ENCODE data around the gene KIFBP. TPM values are rescaled to one million over a fixed set of nuclear protein-coding genes. Genes with fewer than 3 reads are reported as not detected.

The KIFBP gene
- total RNA-seq, 4 donors from 2014 or later = 33.7 to 65.4 (median 48.8) TPM

- H3K27ac ChIP-seq = peak overlapping the region in 1 of 4 donors; percentile 57
Observed at GRCh38 chr10:69047111-69047832, 58.7 kb downstream of the KIFBP start.

GRCh38 chr10:69048103-69048502, 59.5 kb downstream of the KIFBP start:
- peak; percentile 66 for ATAC-seq
- Histone ChIP-seq H3K27me3 (no peaks in the 10 kb centered on the region), H3K9me3 (no peaks in the 10 kb centered on the region), H3K4me3 (no peak overlapping the region), H3K36me3 (no peaks in the 10 kb centered on the region), H3K4me1 (no peaks in the 10 kb centered on the region), H3K27ac (peak overlapping the region in 2 of 4 donors; percentile 7 to 71)
- WGBS, 2 donors (ENCODE audit: low coverage in 1 of 2) = 53% methylated on average over 2 to 7 of the region's 8 CpGs
- TF ChIP-seq CTCF (IDR thresholded peaks at IDR 0.05) (no peak), POLR2AphosphoS5 (IDR thresholded peaks at IDR 0.05) (no peak), EP300 (IDR thresholded peaks at IDR 0.05) (no peak), POLR2A (IDR thresholded peaks at IDR 0.05) (no peak)

More at GRCh38 chr10:69047111-69047832, 58.7 kb downstream of the KIFBP start:
- no peaks in the 10 kb centered on the region for H3K36me3 ChIP-seq
- no peaks in the 10 kb centered on the region for H3K9me3 ChIP-seq
- TF ChIP-seq CTCF (IDR thresholded peaks at IDR 0.05) (no peak), EP300 (IDR thresholded peaks at IDR 0.05) (no peak), POLR2AphosphoS5 (IDR thresholded peaks at IDR 0.05) (no peak), POLR2A (IDR thresholded peaks at IDR 0.05) (no peak)
- H3K4me3 ChIP-seq = no peak overlapping the region
- no peak for ATAC-seq
- H3K27me3 ChIP-seq = no peaks in the 10 kb centered on the region
- WGBS, 2 donors (ENCODE audit: low coverage in 1 of 2) = 63 to 71% methylated on average over 2 to 4 of the region's 4 CpGs
- H3K4me1 ChIP-seq = no peaks in the 10 kb centered on the region

GRCh38 chr10:69049566-69049961, 61.0 kb downstream of the KIFBP start:
- no peaks in the 10 kb centered on the region for H3K36me3 ChIP-seq
- peak overlapping the region in 1 of 4 donors; percentile 71 for H3K27ac ChIP-seq
- H3K4me3 ChIP-seq = no peak overlapping the region
- H3K27me3 ChIP-seq = no peaks in the 10 kb centered on the region
- peak; percentile 37 for ATAC-seq
- WGBS, 2 donors (ENCODE audit: low coverage in 1 of 2) = 58 to 87% methylated on average over 3 to 6 of the region's 6 CpGs
- TF ChIP-seq CTCF (IDR thresholded peaks at IDR 0.05) = no peak
- no peak for TF ChIP-seq EP300 (IDR thresholded peaks at IDR 0.05)
- TF ChIP-seq POLR2AphosphoS5 (IDR thresholded peaks at IDR 0.05) = no peak
- TF ChIP-seq POLR2A (IDR thresholded peaks at IDR 0.05) = no peak
- H3K4me1 ChIP-seq = no peaks in the 10 kb centered on the region
- H3K9me3 ChIP-seq = no peaks in the 10 kb centered on the region

GRCh38 chr10:69051303-69051702, 62.7 kb downstream of the KIFBP start:
- Histone ChIP-seq H3K4me1 (no peaks in the 10 kb centered on the region), H3K27me3 (peaks cover 4% of the 10 kb centered on the region), H3K9me3 (no peaks in the 10 kb centered on the region), H3K27ac (peak overlapping the region in 2 of 4 donors; percentile 8 to 44), H3K4me3 (no peak overlapping the region), H3K36me3 (no peaks in the 10 kb centered on the region)
- TF ChIP-seq CTCF (IDR thresholded peaks at IDR 0.05) = no peak
- TF ChIP-seq POLR2AphosphoS5 (IDR thresholded peaks at IDR 0.05) = no peak
- TF ChIP-seq POLR2A (IDR thresholded peaks at IDR 0.05) = no peak
- no peak for TF ChIP-seq EP300 (IDR thresholded peaks at IDR 0.05)
- peak; percentile 26 for ATAC-seq
- WGBS, 2 donors (ENCODE audit: low coverage in 1 of 2) = 67 to 85% methylated on average over 2 to 3 of the region's 3 CpGs
